GM12892 (cell line): Measurements from ENCODE around the gene MECP2.

Experiments
- POLR2A ChIP-seq: IDR thresholded peaks from 2 replicates; pipeline ENCODE4 v1.6.1; 2011; ENCODE audit warnings: low read depth, low read length, control low read depth
- POLR2AphosphoS5 ChIP-seq: IDR thresholded peaks from 2 replicates; pipeline ENCODE4 v1.6.1; 2011; ENCODE audit warnings: low read depth, low read length, control low read depth
- TAF1 ChIP-seq: IDR thresholded peaks from 2 replicates; pipeline ENCODE4 v1.6.1; 2011; ENCODE audit warnings: low read depth, mild to moderate bottlenecking, control low read depth, low read length, borderline replicate concordance

DNA sequence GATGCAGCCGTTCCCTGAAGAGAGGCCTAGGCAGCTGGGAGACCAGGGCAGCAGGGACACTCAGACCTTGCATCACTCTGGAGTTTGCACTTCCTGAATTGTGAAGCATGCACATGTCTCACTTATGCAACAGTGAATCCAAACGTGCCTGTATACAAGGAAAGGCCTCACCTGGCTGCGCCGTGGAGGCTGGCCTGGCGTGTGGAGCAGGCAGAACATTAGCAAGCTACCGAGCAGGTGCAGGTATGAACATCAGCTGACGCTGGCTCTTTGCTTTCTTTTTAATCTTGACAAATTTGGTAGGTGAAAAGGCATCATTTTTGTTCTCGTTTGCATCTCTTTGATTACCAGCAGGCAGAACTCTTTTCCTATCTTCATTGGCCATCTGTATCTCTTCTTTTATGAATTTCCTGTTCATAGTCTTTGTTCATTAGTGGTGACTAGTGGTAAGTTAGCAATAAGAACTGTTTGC is 40.7 kb downstream of the MECP2 start:
- no peak for TF ChIP-seq POLR2A
- TF ChIP-seq POLR2AphosphoS5: no peak
- no peak for TF ChIP-seq TAF1
